Measurements from ENCODE around the gene MYO9B.

MYO9B gene

GRCh38 chr19:17255150-17255621 is 179.6 kb downstream of the MYO9B start:
- H3K27ac ChIP-seq (ENCODE audit: low read depth, low read length) = no peak overlapping the region

GRCh38 chr19:17256130-17256529 is 180.6 kb downstream of the MYO9B start:
- H3K9ac ChIP-seq (ENCODE audit: low read length in 5 of 5) = no peak overlapping the region
- H3K4me3 ChIP-seq (ENCODE audit: low read depth in 1 of 5, low read length in 5 of 5) = no peak overlapping the region
- H3K9me3 ChIP-seq (ENCODE audit: control insufficient read depth in 5 of 5, low read length in 5 of 5) = peaks cover 0 to 11% (median 7%) of the 10 kb centered on the region in 5 donors
- H3K36me3 ChIP-seq (ENCODE audit: control insufficient read depth in 5 of 5, insufficient read depth in 5 of 5, low read length in 5 of 5) = peaks cover 0 to 47% (median 28%) of the 10 kb centered on the region in 5 donors
- peaks cover 0 to 7% (median 4%) of the 10 kb centered on the region in 5 donors for H3K4me1 ChIP-seq (ENCODE audit: control insufficient read depth in 5 of 5, insufficient read depth in 5 of 5, low read length in 5 of 5)
- H3K27me3 ChIP-seq (ENCODE audit: control insufficient read depth in 5 of 5, insufficient read depth in 4 of 5, low read length in 5 of 5) = no peaks in the 10 kb centered on the region
- no peak overlapping the region for H3K27ac ChIP-seq (ENCODE audit: low read depth, low read length)

More at GRCh38 chr19:17255150-17255621, 179.6 kb downstream of the MYO9B start:
- Histone ChIP-seq H3K9ac (ENCODE audit: low read length in 5 of 5) (no peak overlapping the region), H3K36me3 (ENCODE audit: control insufficient read depth in 5 of 5, insufficient read depth in 5 of 5, low read length in 5 of 5) (peaks cover 0 to 47% (median 28%) of the 10 kb centered on the region in 5 donors), H3K4me3 (ENCODE audit: low read depth in 1 of 5, low read length in 5 of 5) (no peak overlapping the region), H3K4me1 (ENCODE audit: control insufficient read depth in 5 of 5, insufficient read depth in 5 of 5, low read length in 5 of 5) (peaks cover 0 to 4% (median 0%) of the 10 kb centered on the region in 5 donors), H3K27me3 (ENCODE audit: control insufficient read depth in 5 of 5, insufficient read depth in 4 of 5, low read length in 5 of 5) (no peaks in the 10 kb centered on the region), H3K9me3 (ENCODE audit: control insufficient read depth in 5 of 5, low read length in 5 of 5) (peaks cover 0 to 11% (median 7%) of the 10 kb centered on the region in 5 donors)

DNA sequence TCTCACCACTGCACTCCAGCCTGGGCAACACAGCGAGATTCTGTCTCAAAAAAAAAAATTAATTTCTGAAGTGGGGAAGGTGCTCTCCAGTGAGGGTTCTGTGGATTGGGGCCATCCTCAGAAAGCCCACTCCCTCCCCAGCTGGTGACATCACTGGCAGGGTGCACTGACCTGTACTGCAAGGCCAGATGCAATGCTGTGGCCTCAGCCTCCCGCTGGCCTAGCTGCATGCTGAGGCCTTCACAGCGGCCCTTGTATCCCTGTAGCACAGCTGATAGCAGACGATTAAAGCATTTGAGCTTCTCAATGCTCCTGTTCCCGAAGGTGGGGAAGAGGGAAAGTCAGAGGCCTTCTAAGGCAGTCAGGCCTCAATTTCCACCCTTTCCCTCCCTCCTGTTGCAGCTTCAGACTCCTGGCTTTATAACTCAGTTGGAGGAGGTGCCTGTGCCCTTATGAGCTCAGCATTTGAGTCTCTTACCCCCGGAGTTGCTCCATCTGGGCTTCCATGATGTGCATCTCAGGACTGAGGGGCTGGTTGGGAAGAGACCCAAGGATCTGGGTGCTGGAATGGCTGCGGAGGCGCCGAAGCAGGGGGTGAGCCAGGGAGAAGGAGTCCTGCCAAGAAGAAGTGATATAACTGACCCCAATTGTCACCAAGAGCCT is 183.7 kb downstream of the MYO9B start:
- Histone ChIP-seq H3K27ac (ENCODE audit: low read depth, low read length) (no peak overlapping the region), H3K36me3 (ENCODE audit: control insufficient read depth in 5 of 5, insufficient read depth in 5 of 5, low read length in 5 of 5) (peaks cover 0 to 42% (median 21%) of the 10 kb centered on the region in 5 donors), H3K27me3 (ENCODE audit: control insufficient read depth in 5 of 5, insufficient read depth in 4 of 5, low read length in 5 of 5) (no peaks in the 10 kb centered on the region), H3K9me3 (ENCODE audit: control insufficient read depth in 5 of 5, low read length in 5 of 5) (peaks cover 0 to 11% (median 7%) of the 10 kb centered on the region in 5 donors), H3K4me3 (ENCODE audit: low read depth in 1 of 5, low read length in 5 of 5) (peak overlapping the region in 1 of 5 donors; percentile 16), H3K9ac (ENCODE audit: low read length in 5 of 5) (no peak overlapping the region), H3K4me1 (ENCODE audit: control insufficient read depth in 5 of 5, insufficient read depth in 5 of 5, low read length in 5 of 5) (peaks cover 0 to 18% (median 4%) of the 10 kb centered on the region in 5 donors)

GRCh38 chr19:17259934-17260333 is 184.4 kb downstream of the MYO9B start:
- peak overlapping the region in 1 of 5 donors; percentile 16 for H3K4me3 ChIP-seq (ENCODE audit: low read depth in 1 of 5, low read length in 5 of 5)
- no peak overlapping the region for H3K9ac ChIP-seq (ENCODE audit: low read length in 5 of 5)
- peaks cover 0 to 25% (median 4%) of the 10 kb centered on the region in 5 donors for H3K4me1 ChIP-seq (ENCODE audit: control insufficient read depth in 5 of 5, insufficient read depth in 5 of 5, low read length in 5 of 5)
- no peaks in the 10 kb centered on the region for H3K27me3 ChIP-seq (ENCODE audit: control insufficient read depth in 5 of 5, insufficient read depth in 4 of 5, low read length in 5 of 5)
- peaks cover 0 to 38% (median 17%) of the 10 kb centered on the region in 5 donors for H3K36me3 ChIP-seq (ENCODE audit: control insufficient read depth in 5 of 5, insufficient read depth in 5 of 5, low read length in 5 of 5)
- H3K9me3 ChIP-seq (ENCODE audit: control insufficient read depth in 5 of 5, low read length in 5 of 5) = peaks cover 0 to 11% (median 7%) of the 10 kb centered on the region in 5 donors
- no peak overlapping the region for H3K27ac ChIP-seq (ENCODE audit: low read depth, low read length)

- no peaks in the 10 kb centered on the region for H3K27me3 ChIP-seq (ENCODE audit: control insufficient read depth in 5 of 5, insufficient read depth in 4 of 5, low read length in 5 of 5)
- no peak overlapping the region for H3K4me3 ChIP-seq (ENCODE audit: low read depth in 1 of 5, low read length in 5 of 5)
- no peak overlapping the region for H3K9ac ChIP-seq (ENCODE audit: low read length in 5 of 5)
- H3K9me3 ChIP-seq (ENCODE audit: control insufficient read depth in 5 of 5, low read length in 5 of 5) = peaks cover 0 to 11% (median 7%) of the 10 kb centered on the region in 5 donors
- H3K36me3 ChIP-seq (ENCODE audit: control insufficient read depth in 5 of 5, insufficient read depth in 5 of 5, low read length in 5 of 5) = peaks cover 0 to 31% (median 13%) of the 10 kb centered on the region in 5 donors
- peaks cover 0 to 28% (median 0%) of the 10 kb centered on the region in 5 donors for H3K4me1 ChIP-seq (ENCODE audit: control insufficient read depth in 5 of 5, insufficient read depth in 5 of 5, low read length in 5 of 5)
- no peak overlapping the region for H3K27ac ChIP-seq (ENCODE audit: low read depth, low read length)
Measured at GRCh38 chr19:17260842-17261325, 185.3 kb downstream of the MYO9B start.

DNA sequence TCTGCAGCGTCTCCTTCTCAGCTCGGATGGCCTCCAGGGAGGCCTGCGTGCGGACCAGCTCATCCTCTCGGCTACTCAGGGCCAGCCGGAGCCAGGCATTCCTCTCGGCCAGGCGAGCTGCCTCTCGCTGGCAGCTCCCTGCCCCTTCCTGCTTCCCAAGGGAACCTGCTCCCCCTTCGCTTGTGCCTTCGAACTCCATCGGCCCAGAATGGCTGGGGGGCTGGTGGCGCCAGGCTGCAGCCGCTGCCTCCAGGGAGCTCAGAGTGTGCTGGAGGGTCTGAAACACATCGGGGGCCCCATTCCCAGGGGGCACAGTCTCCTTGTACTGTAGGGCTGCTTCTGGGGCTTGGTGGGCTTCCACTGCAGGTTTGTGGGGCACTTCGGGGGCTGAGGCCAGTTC is 187.0 kb downstream of the MYO9B start:
- Histone ChIP-seq H3K4me1 (ENCODE audit: control insufficient read depth in 5 of 5, insufficient read depth in 5 of 5, low read length in 5 of 5) (peaks cover 0 to 33% (median 6%) of the 10 kb centered on the region in 5 donors), H3K9ac (ENCODE audit: low read length in 5 of 5) (peak overlapping the region in 2 of 5 donors; percentile 26 to 56), H3K36me3 (ENCODE audit: control insufficient read depth in 5 of 5, insufficient read depth in 5 of 5, low read length in 5 of 5) (peaks cover 0 to 21% (median 13%) of the 10 kb centered on the region in 5 donors), H3K27ac (ENCODE audit: low read depth, low read length) (no peak overlapping the region), H3K27me3 (ENCODE audit: control insufficient read depth in 5 of 5, insufficient read depth in 4 of 5, low read length in 5 of 5) (no peaks in the 10 kb centered on the region), H3K9me3 (ENCODE audit: control insufficient read depth in 5 of 5, low read length in 5 of 5) (peaks cover 0 to 11% (median 7%) of the 10 kb centered on the region in 5 donors), H3K4me3 (ENCODE audit: low read depth in 1 of 5, low read length in 5 of 5) (peak overlapping the region in 2 of 5 donors; percentile 27 to 52)

All from subcutaneous abdominal adipose tissue (tissue), 5 donors.